Femur (tissue), 1 donor: ENCODE results near the gene PNPLA1.
"Not testable (repeated sequence)": the region's sequence is repeated elsewhere in the genome, so short reads cannot be mapped to it uniquely, and the experiment has no call there.

Source experiments
- DNase-seq: peaks from one replicate; pipeline ENCODE4 v3.0.0-alpha.2; 2017

PNPLA1 gene

GRCh38 chr6:36337814-36338213 lies 68.0 kb downstream of the PNPLA1 start:
- no peak for DNase-seq

- DNase-seq: not testable (repeated sequence)
Observed at GRCh38 chr6:36338223-36338622, 68.4 kb downstream of the PNPLA1 start.

GRCh38 chr6:36339146-36339545 lies 69.3 kb downstream of the PNPLA1 start:
- no peak for DNase-seq

GRCh38 chr6:36340306-36340617 lies 70.4 kb downstream of the PNPLA1 start:
- no peak for DNase-seq

GRCh38 chr6:36340618-36341454 lies 71.0 kb downstream of the PNPLA1 start:
- peak; percentile 78 for DNase-seq

- DNase-seq: no peak
Observed at GRCh38 chr6:36343109-36343680, 73.3 kb downstream of the PNPLA1 start.

- no peak for DNase-seq
Observed at GRCh38 chr6:36345681-36346466, 76.0 kb downstream of the PNPLA1 start.

GRCh38 chr6:36346486-36347273 lies 76.8 kb downstream of the PNPLA1 start:
- no peak for DNase-seq

- no peak for DNase-seq
Observed at GRCh38 chr6:36347621-36348020, 77.8 kb downstream of the PNPLA1 start.

GRCh38 chr6:36349240-36349639 lies 79.4 kb downstream of the PNPLA1 start:
- no peak for DNase-seq

- DNase-seq: no peak
Observed at GRCh38 chr6:36350082-36350481, 80.2 kb downstream of the PNPLA1 start.

GRCh38 chr6:36350681-36351571 lies 81.1 kb downstream of the PNPLA1 start:
- DNase-seq: peak; percentile 40

GRCh38 chr6:36352477-36353157 lies 82.8 kb downstream of the PNPLA1 start:
- no peak for DNase-seq

- no peak for DNase-seq
Observed at GRCh38 chr6:36353411-36353915, 83.6 kb downstream of the PNPLA1 start.

- DNase-seq: no peak
Observed at GRCh38 chr6:36355819-36356218, 86.0 kb downstream of the PNPLA1 start.

GRCh38 chr6:36357872-36358225 lies 88.0 kb downstream of the PNPLA1 start:
- DNase-seq: no peak
